ENCODE measurements around the gene A4GALT.

The A4GALT gene

DNA sequence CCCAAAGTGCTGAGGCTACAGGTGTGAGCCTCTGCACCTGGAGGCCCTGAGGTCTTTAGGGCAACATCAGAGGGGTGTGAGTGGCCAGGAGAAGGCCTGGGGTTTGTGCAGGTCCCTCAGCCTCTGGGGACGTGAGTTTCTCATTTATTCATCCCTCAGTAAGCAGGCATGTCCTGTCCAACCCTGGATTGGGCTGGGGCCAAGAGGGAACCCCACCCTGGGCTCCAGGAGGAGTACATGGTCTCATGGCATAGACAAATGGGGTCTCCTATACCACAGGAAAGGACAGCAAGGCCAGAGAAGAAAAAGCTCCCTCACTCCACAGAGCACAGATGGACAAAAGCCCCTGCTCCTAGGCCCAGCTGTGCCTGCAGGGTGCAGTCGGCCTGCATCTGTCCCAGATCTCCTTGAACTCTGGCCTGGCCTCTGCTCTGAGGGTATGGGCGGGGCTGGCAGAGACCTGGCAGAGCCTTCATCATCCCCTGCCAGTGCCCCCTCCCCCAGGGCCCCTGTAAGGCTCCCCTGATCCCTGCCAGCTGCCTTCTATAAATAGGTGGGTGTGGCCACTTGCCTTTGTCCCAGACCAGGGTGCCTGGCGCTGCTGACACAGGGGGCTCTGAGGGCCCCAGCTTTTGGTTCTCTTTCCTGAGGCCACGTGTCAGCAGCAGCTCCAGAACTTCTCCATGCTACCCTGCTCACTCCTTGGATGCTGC lies 34.6 kb downstream of the A4GALT start:
- DNase-seq (peak; percentile 10), ATAC-seq (ENCODE audit: insufficient read depth, low read depth) (peak; percentile 27; the same call in 1 of the 3 replicates)
- Histone ChIP-seq H3K27ac (ENCODE audit: low read length) (no peak overlapping the region), H3K9me3 (ENCODE audit: insufficient read depth, low read length, severe bottlenecking) (no peaks in the 10 kb centered on the region), H3K4me3 (ENCODE audit: low read depth in 1 of 2, low read length in 2 of 2) (no peak overlapping the region), H2AFZ (ENCODE audit: low read depth, low read length) (no peak overlapping the region), H3K36me3 (ENCODE audit: insufficient read depth, low read length) (no peaks in the 10 kb centered on the region), H3K9ac (ENCODE audit: low read depth, low read length) (no peak overlapping the region), H3K79me2 (ENCODE audit: insufficient read depth, low read length) (no peaks in the 10 kb centered on the region), H4K20me1 (ENCODE audit: insufficient read depth, low read length) (no peaks in the 10 kb centered on the region), H3K4me2 (ENCODE audit: insufficient read depth, low read length) (no peak overlapping the region), H3K4me1 (ENCODE audit: insufficient read depth, low read length) (no peaks in the 10 kb centered on the region), H3K27me3 (ENCODE audit: insufficient read depth, low read length, poor library complexity) (peaks cover 5% of the 10 kb centered on the region)
- TF ChIP-seq EZH2 (IDR thresholded peaks at IDR 0.05; ENCODE audit: borderline replicate concordance, low read depth, low read length, severe bottlenecking) = no peak
- no peak for TF ChIP-seq CTCF (IDR thresholded peaks at IDR 0.05; ENCODE audit: borderline replicate concordance, extremely low read depth, low read length, poor library complexity, severe bottlenecking)

- ATAC-seq (ENCODE audit: insufficient read depth, low read depth) = no peak
- no peaks in the 10 kb centered on the region for H3K36me3 ChIP-seq (ENCODE audit: insufficient read depth, low read length)
- TF ChIP-seq EZH2 (IDR thresholded peaks at IDR 0.05; ENCODE audit: borderline replicate concordance, low read depth, low read length, severe bottlenecking) (no peak), CTCF (IDR thresholded peaks at IDR 0.05; ENCODE audit: borderline replicate concordance, extremely low read depth, low read length, poor library complexity, severe bottlenecking) (no peak)
- H3K79me2 ChIP-seq (ENCODE audit: insufficient read depth, low read length) = no peaks in the 10 kb centered on the region
- H4K20me1 ChIP-seq (ENCODE audit: insufficient read depth, low read length) = no peaks in the 10 kb centered on the region
- H3K27ac ChIP-seq (ENCODE audit: low read length) = no peak overlapping the region
- no peaks in the 10 kb centered on the region for H3K4me1 ChIP-seq (ENCODE audit: insufficient read depth, low read length)
- H3K4me2 ChIP-seq (ENCODE audit: insufficient read depth, low read length) = no peak overlapping the region
- H3K9ac ChIP-seq (ENCODE audit: low read depth, low read length) = no peak overlapping the region
- DNase-seq = no peak
- H3K27me3 ChIP-seq (ENCODE audit: insufficient read depth, low read length, poor library complexity) = peaks cover 5% of the 10 kb centered on the region
- no peak overlapping the region for H3K4me3 ChIP-seq (ENCODE audit: low read depth in 1 of 2, low read length in 2 of 2)
- no peak overlapping the region for H2AFZ ChIP-seq (ENCODE audit: low read depth, low read length)
- H3K9me3 ChIP-seq (ENCODE audit: insufficient read depth, low read length, severe bottlenecking) = no peaks in the 10 kb centered on the region
Measured at GRCh38 chr22:42684462-42685195, 36.0 kb downstream of the A4GALT start.

- Histone ChIP-seq H3K27ac (ENCODE audit: low read length) (no peak overlapping the region), H3K4me2 (ENCODE audit: insufficient read depth, low read length) (no peak overlapping the region), H3K79me2 (ENCODE audit: insufficient read depth, low read length) (no peaks in the 10 kb centered on the region), H3K9me3 (ENCODE audit: insufficient read depth, low read length, severe bottlenecking) (peaks cover 6% of the 10 kb centered on the region), H3K27me3 (ENCODE audit: insufficient read depth, low read length, poor library complexity) (peaks cover 5% of the 10 kb centered on the region), H3K36me3 (ENCODE audit: insufficient read depth, low read length) (no peaks in the 10 kb centered on the region), H2AFZ (ENCODE audit: low read depth, low read length) (no peak overlapping the region), H3K4me3 (ENCODE audit: low read depth in 1 of 2, low read length in 2 of 2) (no peak overlapping the region), H3K4me1 (ENCODE audit: insufficient read depth, low read length) (no peaks in the 10 kb centered on the region), H3K9ac (ENCODE audit: low read depth, low read length) (no peak overlapping the region), H4K20me1 (ENCODE audit: insufficient read depth, low read length) (no peaks in the 10 kb centered on the region)
- ATAC-seq (ENCODE audit: insufficient read depth, low read depth) (no peak), DNase-seq (no peak)
- TF ChIP-seq EZH2 (IDR thresholded peaks at IDR 0.05; ENCODE audit: borderline replicate concordance, low read depth, low read length, severe bottlenecking) (no peak), CTCF (IDR thresholded peaks at IDR 0.05; ENCODE audit: borderline replicate concordance, extremely low read depth, low read length, poor library complexity, severe bottlenecking) (no peak)
Measured at GRCh38 chr22:42683578-42684283, 36.9 kb downstream of the A4GALT start.

All from DND-41 (cell line).